Stimulated activated CD8-positive, alpha-beta memory T cell treated with anti-CD3 and anti-CD28 coated beads, Interleukin-2, amount 100 ng/mL, for 48 hours (primary cell): Measurements from ENCODE around the gene EIF3K.
"Not testable (repeated sequence)": the region's sequence is repeated elsewhere in the genome, so short reads cannot be mapped to it uniquely, and the experiment has no call there.

Experiments
- DNase-seq, 2 donors: peaks; one replicate each; pipeline ENCODE4 v3.0.0-alpha.2; 2020; ENCODE audit warnings: low read depth in 2 of 2

Gene EIF3K

GRCh38 chr19:38617764-38618589 lies 1.0 kb upstream of the EIF3K start, which contains the start of gene MAP4K1:
Gene MAP4K1, minus strand, starts transcription at chr19:38617953. Its CDS starts 58 bp downstream, at chr19:38617895.
- peak; percentile 56 to 67 for DNase-seq

GRCh38 chr19:38619361-38620174 lies 580 bp downstream of the EIF3K start:
- DNase-seq, result no peak

DNA sequence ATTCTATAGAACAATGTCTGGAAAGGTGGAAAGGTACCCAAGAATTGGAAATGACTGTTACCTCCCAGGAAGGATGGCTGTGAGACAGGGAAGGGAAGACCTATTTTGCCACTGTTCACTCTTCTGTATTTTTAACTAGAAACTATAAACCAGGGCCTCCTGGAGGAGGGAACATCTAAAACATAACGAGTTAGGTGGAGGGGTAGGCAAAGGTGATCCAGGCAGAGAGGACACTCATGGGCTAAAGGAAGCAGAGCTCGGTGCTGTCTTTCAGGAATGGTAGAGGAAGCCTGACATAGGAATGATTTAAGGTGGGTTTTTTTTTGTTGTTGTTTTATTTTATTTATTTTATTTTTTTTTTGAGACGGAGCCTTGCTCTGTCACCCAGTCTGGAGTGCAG lies 5.8 kb downstream of the EIF3K start:
- no peak for DNase-seq

GRCh38 chr19:38626401-38626800 lies 7.4 kb downstream of the EIF3K start:
- DNase-seq, result no peak

- DNase-seq, result no peak
These were observed 10.6 kb downstream of the EIF3K start for GRCh38 chr19:38629568-38629967.

GRCh38 chr19:38631301-38631700 lies 12.3 kb downstream of the EIF3K start:
- not testable (repeated sequence) for DNase-seq

DNA sequence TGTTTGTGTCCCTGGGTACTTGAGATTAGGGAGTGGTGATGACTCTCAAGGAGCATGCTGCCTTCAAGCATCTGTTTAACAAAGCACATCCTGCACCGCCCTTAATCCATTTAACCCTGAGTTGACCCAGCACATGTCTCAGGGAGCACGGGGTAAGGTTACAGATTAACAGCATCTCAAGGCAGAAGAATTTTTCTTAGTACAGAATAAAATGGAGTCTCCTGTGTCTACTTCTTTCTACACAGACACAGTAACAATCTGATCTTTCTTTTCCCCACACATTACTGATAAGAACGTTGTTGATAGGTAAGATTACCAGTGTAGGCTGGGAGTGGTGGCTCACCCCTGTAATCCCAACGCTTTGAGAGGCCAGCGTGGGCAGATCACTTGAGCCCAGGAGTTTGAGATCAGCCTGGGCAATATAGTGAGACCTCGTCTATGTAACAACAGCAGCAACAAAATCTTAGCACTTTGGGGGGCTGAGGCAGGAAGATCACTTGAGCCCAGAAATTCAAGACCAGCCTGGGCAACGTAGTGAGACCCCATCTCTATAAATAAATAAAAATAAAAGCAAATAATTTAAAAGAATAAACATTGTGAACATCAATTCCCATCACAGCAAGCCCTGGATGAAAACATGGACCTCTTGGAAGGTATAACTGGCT lies 13.0 kb downstream of the EIF3K start:
- DNase-seq, result not testable (repeated sequence)

GRCh38 chr19:38632476-38633213 lies 13.7 kb downstream of the EIF3K start:
- no peak for DNase-seq

DNA sequence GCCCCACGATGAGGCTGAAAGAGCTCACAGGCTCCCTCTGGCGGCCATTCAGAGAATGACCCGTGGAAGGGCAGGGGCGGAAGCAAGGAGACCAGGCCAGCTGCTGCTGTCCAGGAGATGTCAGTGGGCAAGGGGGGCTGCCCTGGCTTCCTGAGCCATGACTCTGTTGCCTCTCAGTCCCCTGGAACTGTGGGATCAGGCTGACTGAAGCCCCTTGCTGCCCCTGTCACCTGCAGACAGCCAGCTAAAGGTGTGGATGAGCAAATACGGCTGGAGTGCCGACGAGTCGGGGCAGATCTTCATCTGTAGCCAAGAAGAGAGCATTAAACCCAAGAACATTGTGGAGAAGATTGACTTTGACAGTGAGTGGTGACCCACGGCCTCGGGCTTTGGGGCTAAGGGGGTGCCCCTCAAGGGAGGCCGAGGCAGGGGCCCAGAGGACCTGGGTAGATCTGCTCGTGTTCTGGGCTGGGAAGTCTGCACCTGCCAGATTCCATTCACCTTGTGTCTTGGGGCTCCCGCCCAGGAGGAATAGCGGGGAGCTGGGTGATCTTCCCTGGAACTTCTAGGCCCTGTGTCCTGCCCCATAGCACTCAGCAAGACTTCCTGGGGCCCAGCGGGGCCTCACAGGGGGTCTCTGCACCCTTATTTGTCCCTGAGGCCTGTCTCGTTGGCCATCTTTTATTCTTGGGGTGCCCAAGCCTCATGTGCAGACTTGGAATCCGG lies 15.9 kb downstream of the EIF3K start:
- DNase-seq, result peak; percentile 46 to 63

DNA sequence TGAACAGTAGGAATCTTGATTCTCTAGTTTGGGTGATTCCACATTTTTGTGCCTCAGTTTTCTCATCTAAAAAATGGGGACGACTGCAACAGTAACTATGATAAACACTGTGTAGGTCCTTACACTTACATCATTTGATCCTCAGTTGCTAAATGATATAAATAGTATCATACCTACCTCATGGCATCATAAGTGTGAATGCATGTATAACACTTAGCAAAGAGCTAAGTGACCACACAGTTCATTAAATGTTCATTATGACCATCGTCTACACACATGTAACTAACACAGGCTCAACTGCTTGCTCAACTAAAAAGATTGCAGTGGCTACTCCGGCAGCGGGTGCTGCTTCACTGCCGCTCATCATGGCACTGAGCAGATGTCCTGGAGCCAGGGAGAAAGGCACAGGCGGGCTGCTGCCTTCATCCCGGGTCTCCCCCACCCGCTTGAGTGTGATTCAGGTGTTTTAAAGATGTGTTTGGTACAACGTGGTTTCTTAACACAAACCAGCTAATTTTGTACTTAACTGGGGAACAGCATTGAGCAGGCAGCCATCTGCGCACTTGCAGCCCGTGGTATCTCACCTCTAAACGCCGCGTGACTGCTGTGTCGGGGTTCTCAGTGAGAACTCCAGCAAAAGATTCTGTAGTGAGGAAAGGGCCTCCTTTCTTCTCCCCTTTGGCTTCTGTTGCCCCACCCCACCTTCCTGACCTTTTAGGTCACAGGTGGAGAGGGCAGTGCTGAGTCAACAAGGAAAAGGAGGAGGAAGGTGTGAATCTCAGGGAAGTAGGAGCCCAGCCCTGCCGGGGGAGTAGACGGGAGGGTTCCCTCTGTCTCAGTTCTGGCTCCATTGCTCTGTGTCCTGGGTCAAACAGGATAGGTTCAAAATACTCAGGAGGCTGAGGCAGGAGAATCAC lies 16.8 kb downstream of the EIF3K start:
- DNase-seq, result no peak

DNA sequence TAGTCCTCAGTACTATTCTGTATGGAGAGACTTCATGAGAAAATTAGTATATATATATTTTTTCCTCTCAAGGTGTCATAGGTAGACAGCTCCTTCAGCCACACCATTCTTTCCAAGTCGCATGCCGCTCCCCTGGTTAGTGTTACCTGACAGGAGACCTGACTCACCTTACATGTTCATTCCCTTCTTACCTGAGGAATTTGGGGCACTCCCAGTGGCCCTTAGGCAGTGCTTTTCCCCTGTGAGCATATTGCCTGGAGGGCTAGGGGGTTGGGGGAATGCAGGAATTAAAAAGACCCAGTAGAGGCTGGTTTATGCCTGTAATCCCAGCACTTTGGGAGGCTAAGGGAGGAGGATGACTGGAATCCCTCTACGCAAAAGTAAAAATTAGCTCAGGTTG lies 19.5 kb downstream of the EIF3K start:
- no peak for DNase-seq

- no peak for DNase-seq
These were observed 20.7 kb downstream of the EIF3K start for GRCh38 chr19:38639679-38640078.

GRCh38 chr19:38640368-38640767 lies 21.4 kb downstream of the EIF3K start:
- no peak for DNase-seq

- DNase-seq, result no peak
These were observed 23.2 kb downstream of the EIF3K start for GRCh38 chr19:38642176-38642575.

- DNase-seq, result no peak
These were observed 25.7 kb downstream of the EIF3K start for GRCh38 chr19:38644719-38645118.

DNA sequence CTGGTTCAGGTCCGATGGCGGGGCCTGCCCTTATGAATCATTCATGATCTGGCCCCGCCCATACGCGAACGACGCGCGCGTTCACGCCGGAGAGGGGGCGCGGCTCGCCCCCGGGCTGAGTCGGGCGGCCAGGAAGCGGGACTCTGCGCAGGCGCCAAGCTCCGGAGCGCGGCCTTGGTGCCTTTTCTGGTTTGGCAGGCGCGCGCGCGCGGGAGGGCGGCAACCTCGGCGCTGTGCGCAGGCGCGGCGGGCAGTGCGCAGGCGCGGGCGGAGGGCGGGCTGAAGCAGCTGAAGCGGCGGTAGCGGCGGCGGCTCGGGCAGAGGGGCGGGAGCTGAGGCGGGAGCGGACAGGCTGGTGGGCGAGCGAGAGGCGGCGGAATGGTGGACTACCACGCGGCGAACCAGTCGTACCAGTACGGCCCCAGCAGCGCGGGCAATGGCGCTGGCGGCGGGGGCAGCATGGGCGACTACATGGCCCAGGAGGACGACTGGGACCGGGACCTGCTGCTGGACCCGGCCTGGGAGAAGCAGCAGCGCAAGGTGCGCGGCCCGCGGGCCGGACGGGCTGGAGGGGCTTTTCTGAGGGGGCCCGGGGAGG lies 28.5 kb downstream of the EIF3K start, which contains the start of gene ACTN4:
Gene ACTN4 (plus strand): TSS at position 282 of the 598 bp plus-strand sequence. CDS start 97 bp downstream, at position 379.
- DNase-seq, result peak; percentile 100

DNA sequence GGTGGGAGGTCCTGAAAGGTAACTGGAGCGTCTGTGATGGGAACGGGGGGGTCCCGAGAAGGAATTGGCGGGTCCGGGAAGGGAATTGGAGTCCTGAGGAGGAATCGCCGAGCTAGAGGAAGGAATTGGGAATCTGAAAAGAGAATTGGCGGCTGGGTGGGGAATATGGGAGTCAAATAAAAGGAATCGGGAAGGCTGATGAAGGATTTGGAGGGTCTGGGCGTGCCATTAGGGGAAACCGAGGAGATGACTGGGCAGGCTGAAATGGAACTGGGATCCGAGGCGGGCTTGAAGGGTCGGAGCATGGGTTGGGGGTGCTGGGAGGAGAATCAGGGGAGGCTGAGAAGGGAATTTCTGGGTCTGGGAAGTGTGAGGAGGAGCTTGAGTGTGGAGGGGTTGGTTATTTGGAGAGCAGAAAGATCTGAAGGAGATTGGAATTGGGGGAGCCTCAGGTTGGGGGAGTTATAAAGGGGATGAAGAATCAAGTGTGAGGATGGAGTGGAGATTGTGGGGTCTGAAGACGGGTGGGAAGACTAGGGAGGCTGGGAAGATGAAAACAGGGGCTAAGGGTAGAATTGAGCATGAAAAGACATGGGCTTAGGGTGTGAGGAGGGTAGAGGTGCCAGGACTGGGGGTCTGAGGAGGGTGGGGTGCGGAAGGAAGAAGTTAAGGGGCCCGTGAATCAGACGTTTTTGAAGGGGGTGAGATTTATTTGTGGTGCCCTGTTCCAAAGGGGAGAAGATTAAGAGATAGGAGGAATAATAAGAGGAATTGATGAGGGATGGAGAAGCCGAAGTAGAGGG lies 29.2 kb downstream of the EIF3K start:
- DNase-seq, result no peak

- DNase-seq, result no peak
These were observed 29.8 kb downstream of the EIF3K start for GRCh38 chr19:38648769-38649304.
